Mesothelial cell of epicardium (in vitro differentiated cells): ENCODE data around the gene PRKACG. TPM values are rescaled to one million over a fixed set of nuclear protein-coding genes. Genes with fewer than 3 reads are reported as not detected.

Experiments used
- DNase-seq, 2 experiments: peaks; one replicate each; pipeline ENCODE4 v3.0.0; 2021; ENCODE audit warnings: low spot score in 2 of 2; ENCODE audit not compliant: unreplicated experiment in 2 of 2
- H3K27ac Mint-ChIP-seq: 2 replicates; pipeline ENCODE4 v1.8.0; 2021; ENCODE audit warnings: mixed read lengths
- H3K27me3 Mint-ChIP-seq: 2 replicates; pipeline ENCODE4 v1.8.0; 2021; ENCODE audit warnings: low read depth, mixed read lengths
- H3K36me3 Mint-ChIP-seq: 2 replicates; pipeline ENCODE4 v1.8.0; 2021; ENCODE audit warnings: mixed read lengths
- H3K4me1 Mint-ChIP-seq: 2 replicates; pipeline ENCODE4 v1.8.0; 2021; ENCODE audit warnings: mixed read lengths
- H3K4me3 Mint-ChIP-seq: 2 replicates; pipeline ENCODE4 v1.8.0; 2021; ENCODE audit warnings: mild to moderate bottlenecking, moderate library complexity, mixed read lengths
- H3K9me3 Mint-ChIP-seq: 2 replicates; pipeline ENCODE4 v1.8.0; 2021; ENCODE audit warnings: mixed read lengths
- CTCF ChIP-seq: fragments of 200-600 bp; sonication (generic); IDR thresholded peaks from one replicate; pipeline ENCODE4 v1.5.0; 2021; ENCODE audit warnings: antibody characterized with exemption; ENCODE audit not compliant: unreplicated experiment
- total RNA-seq: library from RNA; stranded (reverse); gene quantifications from 3 replicates; pipeline ENCODE4 v1.2.1, GENCODE V29; 2021

The PRKACG gene
- total RNA-seq, 1 donor from 2014 or later: not detected

- Mint-ChIP-seq H3K9me3 (no peaks in the 10 kb centered on the region), H3K27ac (peak overlapping the region; percentile 3), H3K4me3 (no peak overlapping the region), H3K36me3 (peaks cover 16% of the 10 kb centered on the region), H3K4me1 (peaks cover 13% of the 10 kb centered on the region), H3K27me3 (no peaks in the 10 kb centered on the region)
- no peak for TF ChIP-seq CTCF
- DNase-seq: no peak
These were observed 35.2 kb upstream of the PRKACG start for GRCh38 chr9:69049094-69049493.

- Mint-ChIP-seq H3K36me3 (peaks cover 18% of the 10 kb centered on the region), H3K9me3 (no peaks in the 10 kb centered on the region), H3K4me3 (no peak overlapping the region), H3K27me3 (no peaks in the 10 kb centered on the region), H3K27ac (no peak overlapping the region), H3K4me1 (peaks cover 15% of the 10 kb centered on the region)
- TF ChIP-seq CTCF: no peak
- no peak for DNase-seq
These were observed 33.5 kb upstream of the PRKACG start for GRCh38 chr9:69047371-69047770.

GRCh38 chr9:69046723-69047122, 32.8 kb upstream of the PRKACG start:
- H3K9me3 Mint-ChIP-seq: no peaks in the 10 kb centered on the region
- H3K4me3 Mint-ChIP-seq: no peak overlapping the region
- TF ChIP-seq CTCF: no peak
- no peak for DNase-seq
- H3K27ac Mint-ChIP-seq: no peak overlapping the region
- peaks cover 15% of the 10 kb centered on the region for H3K4me1 Mint-ChIP-seq
- no peaks in the 10 kb centered on the region for H3K27me3 Mint-ChIP-seq
- H3K36me3 Mint-ChIP-seq: peaks cover 18% of the 10 kb centered on the region

GRCh38 chr9:69045821-69046220, 31.9 kb upstream of the PRKACG start:
- peaks cover 18% of the 10 kb centered on the region for H3K36me3 Mint-ChIP-seq
- no peaks in the 10 kb centered on the region for H3K9me3 Mint-ChIP-seq
- H3K4me3 Mint-ChIP-seq: no peak overlapping the region
- TF ChIP-seq CTCF: no peak
- no peak for DNase-seq
- peaks cover 15% of the 10 kb centered on the region for H3K4me1 Mint-ChIP-seq
- no peaks in the 10 kb centered on the region for H3K27me3 Mint-ChIP-seq
- no peak overlapping the region for H3K27ac Mint-ChIP-seq

- TF ChIP-seq CTCF: no peak
- DNase-seq: no peak
- Mint-ChIP-seq H3K27ac (peak overlapping the region; percentile 49), H3K27me3 (no peaks in the 10 kb centered on the region), H3K36me3 (peaks cover 17% of the 10 kb centered on the region), H3K4me1 (peaks cover 15% of the 10 kb centered on the region), H3K4me3 (no peak overlapping the region), H3K9me3 (no peaks in the 10 kb centered on the region)
These were observed 30.6 kb upstream of the PRKACG start for GRCh38 chr9:69044240-69045219.
